GM21360 (cell line): ENCODE measurements around the gene SELENON.

Experiments used
- ATAC-seq: cut with Tn5 transposase; IDR thresholded peaks from one replicate; pipeline ENCODE4 v1.9.1; 2021; ENCODE audit warnings: mild to moderate bottlenecking, moderate library complexity; ENCODE audit not compliant: unreplicated experiment

The SELENON gene

DNA sequence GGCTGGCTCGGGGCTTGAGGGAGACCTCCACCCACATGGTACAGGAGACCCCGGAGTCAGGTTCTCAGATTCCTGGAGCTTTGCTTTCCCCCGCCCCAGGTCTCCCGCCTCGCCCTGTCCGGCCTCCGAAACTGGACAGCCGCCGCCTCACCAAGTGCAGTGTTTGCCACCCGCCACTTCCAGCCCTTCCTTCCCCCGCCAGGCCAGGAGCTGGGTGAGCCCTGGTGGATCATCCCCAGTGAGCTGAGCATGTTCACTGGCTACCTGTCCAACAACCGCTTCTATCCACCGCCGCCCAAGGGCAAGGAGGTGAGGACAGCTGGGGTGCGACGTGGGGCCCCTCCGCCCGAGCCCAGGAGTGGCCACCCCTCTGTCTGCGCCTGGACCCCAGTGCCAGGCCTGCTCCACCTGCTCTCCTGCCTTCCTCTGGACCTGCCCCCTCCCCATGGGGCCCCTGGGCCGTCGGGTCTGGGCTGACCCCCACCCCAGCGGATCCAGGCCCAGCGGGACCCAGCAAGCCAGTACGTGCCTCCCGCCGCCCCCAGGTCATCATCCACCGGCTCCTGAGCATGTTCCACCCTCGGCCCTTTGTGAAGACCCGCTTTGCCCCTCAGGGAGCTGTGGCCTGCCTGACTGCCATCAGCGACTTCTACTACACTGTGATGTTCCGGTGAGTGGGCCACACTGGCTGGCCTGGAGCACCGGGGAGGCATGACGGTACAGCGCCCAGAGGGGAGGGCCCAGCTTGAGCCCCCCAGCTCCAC, 8.7 kb downstream of the SELENON start:
- no peak for ATAC-seq

DNA sequence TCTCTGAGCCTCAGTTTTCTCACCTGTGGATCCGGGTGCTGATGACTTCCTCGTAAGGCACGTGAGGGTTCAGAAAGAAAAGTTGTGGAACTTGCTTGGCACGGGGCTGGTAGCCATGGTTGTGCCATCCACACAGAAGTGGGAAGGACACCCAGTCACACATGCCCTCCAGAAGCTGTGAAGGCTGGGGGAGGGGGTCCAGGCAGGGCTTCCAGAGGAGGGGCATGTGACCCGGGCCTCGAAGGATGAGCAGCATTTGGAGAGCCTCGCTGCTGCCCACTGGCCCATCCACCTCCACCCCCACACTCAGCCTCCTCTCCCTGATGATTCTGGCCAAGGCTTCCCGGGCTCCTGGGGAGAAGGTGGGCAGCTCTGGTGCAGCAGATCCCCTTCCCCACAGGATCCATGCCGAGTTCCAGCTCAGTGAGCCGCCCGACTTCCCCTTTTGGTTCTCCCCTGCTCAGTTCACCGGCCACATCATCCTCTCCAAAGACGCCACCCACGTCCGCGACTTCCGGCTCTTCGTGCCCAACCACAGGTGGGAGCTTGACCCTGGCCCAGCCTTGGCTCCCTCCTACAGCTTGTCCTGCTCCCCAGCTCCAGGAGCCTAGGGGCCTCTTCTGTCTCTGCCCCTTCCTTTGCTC, 9.4 kb downstream of the SELENON start:
- no peak for ATAC-seq

DNA sequence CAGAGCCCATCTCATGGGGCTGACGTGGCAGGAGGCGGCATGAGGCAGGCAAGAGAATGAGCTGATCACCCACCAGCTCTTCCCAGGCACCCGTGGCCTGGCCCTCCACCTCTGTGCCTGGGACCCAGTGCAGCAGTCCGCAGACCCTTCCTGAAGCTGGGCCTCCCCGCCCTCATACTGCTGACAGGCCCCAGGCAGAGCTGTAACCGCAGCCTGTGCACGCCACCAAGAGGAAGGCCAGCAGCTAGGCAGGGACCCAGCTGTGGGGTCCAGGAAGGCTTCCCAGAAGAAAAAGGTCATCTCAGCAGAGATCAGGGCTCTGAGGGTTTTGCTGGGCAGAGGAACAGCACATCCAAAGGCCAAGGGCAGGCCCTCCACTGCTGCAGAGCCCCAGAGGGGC, 9.9 kb downstream of the SELENON start:
- no peak for ATAC-seq

DNA sequence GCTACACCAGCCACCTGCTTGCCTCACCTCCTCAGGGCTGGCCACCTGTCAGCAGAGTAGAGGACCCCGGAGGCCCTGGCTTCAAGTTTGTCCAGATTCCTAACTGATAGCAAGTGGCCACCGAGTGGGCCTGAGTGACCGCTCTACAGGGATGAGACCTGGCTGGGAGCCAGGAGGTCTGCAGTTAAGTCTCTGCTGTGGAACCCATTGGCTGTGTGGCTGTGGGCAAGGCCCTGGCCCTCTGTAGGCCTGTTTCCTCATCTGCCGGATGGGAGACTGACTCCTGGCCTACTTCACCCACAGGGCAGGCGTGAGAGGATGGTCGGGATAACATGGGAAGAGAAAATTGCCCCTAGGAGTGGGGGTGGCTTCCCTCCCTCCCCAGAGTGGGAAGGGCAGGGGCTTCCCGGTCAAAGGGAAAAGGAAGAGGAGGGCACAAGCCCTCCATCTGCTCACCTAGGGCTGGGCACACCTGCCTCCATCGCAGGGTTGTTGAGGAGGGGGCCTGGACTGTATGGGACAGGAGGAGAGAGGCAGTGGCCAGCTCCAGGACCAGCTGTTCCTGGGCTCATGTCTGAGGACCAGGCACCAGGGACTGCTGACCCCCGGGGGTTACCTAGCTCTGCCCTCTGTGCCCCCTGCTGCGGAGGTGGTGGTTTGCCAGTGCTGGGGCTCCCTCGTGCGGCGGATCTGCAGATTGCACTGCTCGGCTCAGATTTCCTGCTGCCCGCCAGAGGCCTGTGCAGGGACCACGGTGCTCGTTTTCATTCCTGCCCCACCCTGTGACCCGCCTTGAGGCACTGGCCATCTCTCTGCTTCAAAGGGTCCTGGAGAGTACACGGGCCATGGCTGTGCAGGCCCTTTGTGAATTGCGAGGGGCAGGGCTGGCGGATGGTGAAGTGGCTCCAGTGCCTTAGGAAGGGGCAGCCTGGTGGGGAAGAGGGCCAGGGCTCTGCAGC, 10.6 kb downstream of the SELENON start:
- ATAC-seq, result no peak

DNA sequence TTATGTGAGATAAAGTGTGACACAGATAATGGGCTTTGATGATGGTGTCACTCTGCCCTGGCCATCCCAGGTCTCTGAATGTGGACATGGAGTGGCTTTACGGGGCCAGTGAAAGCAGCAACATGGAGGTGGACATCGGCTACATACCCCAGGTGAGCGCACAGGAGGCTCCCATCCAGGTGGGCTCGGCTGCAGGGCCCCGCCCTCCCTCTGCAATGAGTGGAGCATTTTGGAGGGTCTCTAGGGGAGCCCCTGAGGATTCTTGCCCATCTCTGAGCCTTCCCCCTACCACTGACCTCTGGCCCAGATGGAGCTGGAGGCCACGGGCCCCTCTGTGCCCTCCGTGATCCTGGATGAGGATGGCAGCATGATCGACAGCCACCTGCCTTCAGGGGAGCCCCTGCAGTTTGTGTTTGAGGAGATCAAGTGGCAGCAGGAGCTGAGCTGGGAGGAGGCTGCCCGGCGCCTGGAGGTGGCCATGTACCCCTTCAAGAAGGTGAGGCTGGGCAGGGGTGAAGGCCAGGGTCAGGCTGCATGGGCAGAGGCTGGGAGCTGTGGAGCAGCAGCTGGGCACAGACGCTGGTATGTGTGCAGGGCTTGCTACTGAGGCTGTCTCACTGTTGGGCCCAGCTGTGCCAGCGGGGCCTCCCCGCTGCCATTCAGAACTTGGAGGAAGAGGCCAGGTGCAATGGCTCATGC, 11.5 kb downstream of the SELENON start:
- ATAC-seq, result no peak

DNA sequence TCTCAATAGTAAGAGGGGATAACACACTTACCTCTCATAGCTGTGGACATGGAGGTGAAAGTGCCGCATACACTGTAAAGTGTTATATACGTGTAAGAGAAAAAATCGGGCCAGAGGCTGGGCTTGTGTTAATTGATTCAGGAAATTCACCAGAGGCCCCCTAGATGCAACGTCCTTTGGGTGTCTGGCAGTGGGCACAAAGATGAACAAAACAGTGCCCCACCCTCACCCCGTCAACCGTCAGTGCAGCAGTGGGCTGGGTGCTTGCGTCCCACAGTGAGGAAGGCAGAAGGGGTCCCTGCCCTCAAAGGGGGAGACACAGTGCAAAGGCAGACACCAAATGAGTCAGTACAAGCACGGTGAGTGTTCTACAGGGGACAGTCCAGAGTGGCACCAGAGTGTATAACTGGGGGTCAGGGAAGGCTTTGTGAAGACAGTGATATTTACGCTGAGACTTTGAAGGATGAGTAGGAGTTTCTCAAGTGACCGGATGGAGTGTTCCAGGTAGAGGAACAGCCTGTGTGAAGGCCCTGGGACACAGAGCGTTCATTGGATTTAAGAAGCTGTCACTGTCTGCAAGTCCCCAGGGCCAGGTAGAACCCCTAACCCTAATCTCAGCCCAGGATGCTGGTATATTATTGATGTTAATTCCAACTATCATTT, 13.2 kb downstream of the SELENON start:
- ATAC-seq, result no peak

DNA sequence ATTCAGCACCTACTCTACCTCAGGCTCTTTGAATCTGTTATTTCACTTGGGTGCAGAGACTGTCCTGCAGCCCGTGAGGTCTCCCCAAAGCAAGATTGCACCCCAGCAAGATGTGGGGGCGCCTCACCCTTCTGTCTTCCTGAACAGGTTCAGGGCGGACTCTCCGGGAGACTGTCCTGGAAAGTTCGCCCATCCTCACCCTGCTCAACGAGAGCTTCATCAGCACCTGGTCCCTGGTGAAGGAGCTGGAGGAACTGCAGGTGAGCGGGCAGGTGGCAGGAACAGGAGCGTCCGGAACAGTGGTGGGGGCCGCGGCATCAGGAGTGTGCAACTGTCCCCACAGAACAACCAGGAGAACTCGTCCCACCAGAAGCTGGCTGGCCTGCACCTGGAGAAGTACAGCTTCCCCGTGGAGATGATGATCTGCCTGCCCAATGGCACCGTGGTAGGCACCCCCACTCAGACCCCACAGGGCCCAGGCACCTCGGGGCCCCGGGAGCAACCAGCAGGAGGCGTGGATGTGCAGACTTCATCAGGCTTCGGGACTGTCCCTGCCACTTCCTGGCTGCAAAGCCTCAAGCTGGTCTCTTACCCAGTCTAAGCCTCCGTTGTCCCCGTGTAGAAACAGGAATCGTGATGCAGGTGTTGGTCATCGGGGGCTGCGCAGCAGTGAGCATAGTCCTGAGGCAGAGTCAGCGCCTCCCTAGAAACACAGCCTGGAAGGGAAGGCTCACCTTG, 13.9 kb downstream of the SELENON start:
- ATAC-seq, result no peak

DNA sequence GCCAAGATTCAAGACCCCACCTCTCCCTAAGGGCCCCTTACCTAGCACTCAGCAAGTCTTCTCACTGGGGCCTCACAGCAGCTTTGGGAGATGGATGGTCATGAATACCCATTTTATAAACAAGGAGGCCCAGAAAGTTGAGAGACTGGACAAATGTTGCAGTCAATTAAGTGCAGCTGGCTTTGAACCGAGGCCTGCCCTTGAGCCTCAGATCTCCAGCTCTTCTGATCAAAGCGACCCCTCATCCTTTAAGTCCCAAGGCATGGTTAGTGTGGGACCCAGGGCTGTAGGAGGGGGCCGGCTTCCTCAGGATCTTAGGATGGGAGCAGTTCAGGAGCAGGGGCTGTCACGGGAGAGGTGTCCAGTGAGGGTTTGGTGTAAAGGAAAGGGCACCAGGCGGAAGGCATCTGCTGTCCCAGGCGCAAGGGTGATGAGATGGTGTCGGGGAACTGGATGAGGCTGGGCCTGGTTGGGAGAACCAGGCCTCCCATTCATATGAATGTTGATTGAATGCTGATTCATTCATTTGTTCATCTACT, 14.6 kb downstream of the SELENON start:
- no peak for ATAC-seq

DNA sequence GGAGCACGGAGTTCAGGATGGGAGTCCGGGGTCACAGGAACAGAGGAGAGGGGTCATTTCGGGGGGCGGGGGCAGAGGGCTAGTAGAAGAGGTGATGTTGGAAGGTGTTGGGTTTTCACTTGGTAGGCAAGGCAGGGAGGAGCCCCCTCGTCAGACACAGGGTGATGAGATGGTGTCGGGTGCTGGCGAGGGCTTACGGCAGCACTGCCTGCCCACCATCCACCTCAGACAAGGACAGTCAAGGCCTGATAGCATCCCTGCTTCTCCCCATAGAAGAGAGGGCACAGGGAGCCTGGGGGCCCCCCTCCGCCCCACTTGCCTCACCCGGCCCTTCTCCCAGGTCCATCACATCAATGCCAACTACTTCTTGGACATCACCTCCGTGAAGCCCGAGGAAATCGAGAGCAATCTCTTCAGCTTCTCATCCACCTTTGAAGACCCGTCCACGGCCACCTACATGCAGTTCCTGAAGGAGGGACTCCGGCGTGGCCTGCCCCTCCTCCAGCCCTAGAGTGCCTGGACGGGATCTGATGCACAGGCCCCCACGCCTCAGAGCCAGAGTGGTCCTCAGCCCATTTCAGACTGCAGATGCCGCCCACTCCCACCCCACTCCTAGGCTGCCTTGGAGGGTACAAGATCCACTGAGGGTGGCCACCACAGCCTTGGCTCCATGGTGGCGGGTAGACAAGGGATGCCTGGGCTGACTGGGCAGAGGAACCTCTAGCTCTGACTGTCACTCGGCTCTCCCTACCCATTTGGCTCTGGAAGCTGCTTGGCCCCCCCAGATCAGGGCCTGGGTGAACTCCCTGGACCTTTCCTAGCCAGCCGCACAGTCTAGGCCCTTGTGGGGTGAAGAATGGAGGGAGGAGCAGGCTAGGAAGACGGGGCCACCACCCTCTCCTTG, 15.5 kb downstream of the SELENON start:
- no peak for ATAC-seq

DNA sequence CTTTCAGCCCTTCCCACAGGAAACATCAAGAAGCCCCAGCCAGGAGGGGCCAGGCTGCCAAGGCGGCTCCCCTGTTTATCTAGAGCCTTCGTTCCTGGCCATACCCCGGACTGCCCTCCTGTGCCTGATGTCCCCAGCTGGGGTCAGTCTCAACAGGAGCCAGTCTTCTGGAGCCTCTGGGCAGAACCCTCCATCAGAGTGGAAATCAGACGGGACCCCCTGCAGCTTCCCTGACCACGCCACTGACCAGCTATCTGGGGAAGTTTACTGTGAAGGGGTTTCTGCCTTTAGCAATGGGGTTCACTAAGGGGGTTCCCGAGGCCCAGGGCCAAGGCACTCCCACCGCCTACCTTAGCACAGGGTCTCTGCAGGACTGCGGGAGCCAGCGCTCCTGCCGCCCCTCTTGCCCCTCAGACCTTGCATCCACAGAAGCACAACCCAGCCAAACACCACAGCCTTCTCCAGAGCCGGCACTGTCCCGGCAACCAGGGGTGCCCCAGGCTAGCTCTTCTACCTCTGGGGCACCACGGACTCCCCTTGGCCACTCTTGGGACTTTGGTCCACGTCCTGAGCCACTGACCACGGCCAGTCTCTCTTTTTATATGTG, 16.2 kb downstream of the SELENON start:
- ATAC-seq, result no peak

DNA sequence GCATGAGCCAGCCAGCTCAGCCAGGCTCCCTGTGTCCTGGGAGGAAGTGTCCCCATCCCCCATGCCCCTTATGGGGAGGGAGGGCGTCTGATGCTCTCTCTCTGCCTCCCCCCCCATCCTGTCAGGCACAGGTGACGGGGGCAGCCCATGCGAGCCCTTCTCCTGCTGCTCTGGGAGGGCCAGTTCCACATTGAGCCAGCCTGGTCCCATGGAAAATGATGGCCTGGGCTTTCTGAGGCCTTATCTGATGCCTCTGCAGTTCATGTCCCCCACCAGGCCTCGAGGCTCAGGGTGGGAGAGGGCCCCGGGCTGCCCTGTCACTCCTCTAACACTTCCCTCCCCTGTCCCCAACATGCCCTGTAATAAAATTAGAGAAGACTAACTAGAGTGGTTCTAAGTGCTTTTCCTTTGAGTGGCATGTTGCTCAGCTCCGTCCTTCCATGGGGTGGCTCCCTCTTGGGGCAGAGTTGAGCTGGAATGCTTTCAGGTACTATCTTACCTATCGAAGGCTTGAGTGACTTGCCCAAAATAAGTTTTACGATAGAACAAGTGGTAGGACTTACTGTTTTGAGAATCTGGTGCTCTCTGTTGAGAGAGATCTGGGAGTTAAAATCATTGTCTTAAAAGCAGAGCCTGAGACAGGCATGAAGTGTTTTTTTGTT, 18.0 kb downstream of the SELENON start:
- no peak for ATAC-seq

DNA sequence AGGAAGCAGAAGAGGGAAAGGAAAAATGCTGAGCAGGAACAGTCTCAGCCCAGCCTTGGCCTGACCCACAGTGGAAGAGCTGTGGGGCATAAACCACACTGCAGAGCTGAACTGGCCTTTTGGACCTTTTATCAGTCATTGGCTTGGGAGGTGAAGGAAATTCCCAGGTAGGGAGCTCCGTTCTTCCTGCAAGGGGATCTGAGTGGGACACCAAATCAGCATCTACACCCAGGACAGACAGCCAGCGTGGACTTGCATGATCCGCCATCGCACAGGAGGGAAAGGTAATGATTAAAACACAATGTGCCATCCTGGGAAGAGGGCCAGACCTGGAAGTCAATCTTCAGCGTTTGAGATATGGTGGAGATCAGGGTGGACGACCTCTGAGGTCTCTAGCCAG, 18.6 kb downstream of the SELENON start:
- ATAC-seq, result no peak

DNA sequence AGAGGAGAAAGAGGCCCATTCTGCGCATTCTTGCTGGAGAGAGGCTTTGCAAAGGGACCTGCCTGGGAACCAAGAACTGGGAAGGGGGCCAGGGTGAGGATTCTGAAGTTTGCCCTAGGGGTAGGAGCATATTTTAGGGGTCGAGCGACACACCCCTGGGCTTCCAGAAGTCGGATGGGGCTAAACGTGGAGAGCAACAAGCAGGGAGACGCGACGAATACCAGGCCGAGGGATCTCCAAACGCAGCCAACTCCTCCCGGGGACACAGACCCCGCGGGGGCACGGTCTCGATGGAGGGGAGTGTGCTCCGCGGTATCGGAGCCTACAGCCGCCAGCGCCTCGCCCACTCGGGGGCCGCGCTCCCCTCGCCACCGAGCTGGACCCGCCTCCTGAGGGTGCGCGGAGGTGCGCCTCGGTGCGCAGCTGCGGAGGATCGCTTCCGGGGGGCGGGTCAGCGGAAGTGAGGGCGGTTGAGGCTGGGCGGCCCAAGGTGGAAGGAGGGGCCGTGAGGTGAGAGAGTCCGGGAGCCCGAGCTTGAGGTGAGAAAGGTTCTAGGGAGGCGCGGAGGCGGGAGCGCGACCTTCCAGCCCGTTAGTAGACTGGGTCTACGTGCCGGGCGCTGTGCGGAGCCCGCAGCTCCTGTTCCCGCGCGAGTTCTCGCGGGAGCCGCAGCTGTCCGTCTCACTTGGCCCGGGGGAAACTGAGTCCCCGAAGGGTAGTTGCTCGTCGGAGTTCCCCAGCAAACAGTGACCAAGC, 19.7 kb downstream of the SELENON start, which contains the start of gene MTFR1L:
MTFR1L (plus strand) TSS at position 464 of the 756 bp plus-strand sequence. CDS start 3,151 bp downstream, outside the sequence.
- peak; percentile 77 for ATAC-seq

DNA sequence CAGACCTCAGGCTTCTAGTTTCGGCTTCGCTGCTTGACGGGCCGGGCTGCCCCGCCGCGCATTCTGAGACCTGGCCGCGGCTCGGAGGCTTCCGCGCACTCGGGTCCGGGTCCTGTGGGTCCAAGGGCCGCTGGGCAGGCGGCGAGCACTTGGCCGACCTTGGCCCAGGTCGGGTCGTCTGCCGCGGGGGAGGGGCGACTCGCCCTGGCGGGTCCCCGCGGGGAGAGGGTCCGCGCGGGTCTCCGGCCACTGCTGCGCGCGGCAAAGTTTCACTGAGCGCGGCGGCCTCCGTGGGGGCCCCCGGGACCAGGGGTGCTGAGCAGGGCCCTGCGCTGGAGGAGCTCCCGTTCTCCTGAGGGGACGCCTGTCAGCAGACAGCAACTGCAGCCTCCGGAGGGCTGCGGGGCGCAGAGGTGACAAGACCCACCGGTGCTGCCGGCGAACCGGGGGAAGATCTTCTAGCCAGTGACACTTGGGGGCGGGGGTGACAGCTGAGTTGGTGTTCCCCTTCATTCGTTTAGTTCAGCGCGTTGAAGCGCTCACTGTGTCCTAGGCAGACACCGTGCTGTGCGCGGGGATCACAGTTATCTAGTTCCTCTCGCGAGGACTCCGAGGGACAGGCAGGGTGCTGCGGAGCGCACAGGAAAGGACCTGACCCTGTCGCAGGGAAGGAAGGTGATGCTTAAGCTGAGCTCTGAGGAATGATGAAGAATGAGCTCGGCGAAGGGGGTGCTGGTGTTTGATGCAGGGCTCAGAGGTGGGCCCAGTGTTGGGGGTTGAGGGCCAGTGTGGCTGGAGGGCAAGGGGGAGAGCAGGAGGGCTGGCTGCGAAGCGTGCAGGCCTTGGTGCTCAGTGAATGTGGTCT, 20.5 kb downstream of the SELENON start:
- peak; percentile 33 for ATAC-seq

DNA sequence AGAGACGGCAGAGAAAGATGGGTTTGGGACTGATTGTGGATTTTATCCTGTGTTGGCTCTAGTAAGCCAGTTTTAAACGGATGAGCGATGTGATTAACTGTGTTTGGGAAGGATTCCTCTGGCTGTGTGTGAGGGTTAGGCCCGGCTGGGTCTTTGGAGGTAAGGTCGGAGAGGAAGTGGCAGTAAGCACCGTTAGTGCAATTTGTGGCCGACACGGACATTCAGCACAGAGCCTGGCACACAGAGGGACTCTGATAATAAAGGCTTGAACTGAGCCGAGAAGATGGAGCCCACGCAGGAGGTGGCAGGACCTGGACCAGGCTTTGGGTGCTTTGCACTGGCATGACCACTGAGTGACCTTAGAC, 21.1 kb downstream of the SELENON start:
- ATAC-seq, result no peak

DNA sequence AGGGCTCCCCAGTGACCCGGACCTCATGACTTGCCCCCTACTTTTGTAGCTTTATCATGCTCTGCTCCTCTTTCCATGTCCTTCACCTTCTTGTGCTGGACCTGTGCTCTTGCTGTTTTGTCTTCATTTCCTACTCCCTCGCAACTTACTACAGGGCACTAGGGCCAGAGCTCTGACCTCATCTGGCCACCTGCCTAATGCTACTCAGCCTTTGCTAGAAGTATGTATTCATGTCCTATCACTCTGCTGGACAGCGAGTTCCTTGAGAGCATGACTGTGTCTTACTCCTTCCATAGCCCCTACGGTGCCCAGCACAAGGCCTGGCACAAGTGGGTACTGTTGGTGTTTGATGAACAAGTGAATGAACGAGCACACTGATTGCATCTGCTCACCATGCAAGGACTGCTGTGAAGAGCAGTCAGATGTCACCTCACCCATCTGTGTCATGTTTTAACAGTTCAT, 21.7 kb downstream of the SELENON start:
- ATAC-seq, result no peak
